ENCODE data around the gene ACKR4.
"Not testable (repeated sequence)": the region's sequence is repeated elsewhere in the genome, so short reads cannot be mapped to it uniquely, and the experiment has no call there.

Gene ACKR4

DNA sequence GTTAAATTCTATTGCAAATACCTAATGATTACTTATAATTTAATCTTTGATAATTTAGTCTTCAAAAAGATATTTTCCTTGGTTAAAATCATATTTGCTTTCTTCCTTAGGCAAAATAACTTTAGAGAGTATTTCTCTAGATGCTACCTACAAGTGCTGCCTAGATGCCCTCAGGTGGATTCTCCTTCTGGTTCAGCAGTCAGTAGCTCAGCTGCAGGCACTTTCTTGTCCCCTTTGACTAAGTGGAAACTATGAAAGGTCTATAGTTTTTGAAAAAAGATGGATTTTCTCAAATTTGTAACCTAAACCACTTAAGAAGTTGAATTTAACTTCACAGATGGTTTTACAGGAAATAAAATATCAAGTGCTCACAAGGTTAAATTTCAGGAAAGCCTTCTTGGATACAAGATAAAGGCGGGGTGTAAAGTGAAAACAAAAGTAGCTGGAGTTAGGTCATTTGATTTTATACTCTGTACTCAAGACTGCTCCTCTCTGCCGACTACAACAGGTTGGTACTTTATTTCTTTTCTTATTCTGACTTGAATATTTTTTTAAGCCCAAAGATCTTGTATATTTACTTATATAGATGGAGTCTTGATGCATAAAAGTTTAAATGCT lies at the start of gene ACKR4:
Gene ACKR4, plus strand, starts transcription at position 455 of the 618 bp plus-strand sequence. CDS start 3,128 bp downstream, outside the sequence.
- no peak for DNase-seq

DNA sequence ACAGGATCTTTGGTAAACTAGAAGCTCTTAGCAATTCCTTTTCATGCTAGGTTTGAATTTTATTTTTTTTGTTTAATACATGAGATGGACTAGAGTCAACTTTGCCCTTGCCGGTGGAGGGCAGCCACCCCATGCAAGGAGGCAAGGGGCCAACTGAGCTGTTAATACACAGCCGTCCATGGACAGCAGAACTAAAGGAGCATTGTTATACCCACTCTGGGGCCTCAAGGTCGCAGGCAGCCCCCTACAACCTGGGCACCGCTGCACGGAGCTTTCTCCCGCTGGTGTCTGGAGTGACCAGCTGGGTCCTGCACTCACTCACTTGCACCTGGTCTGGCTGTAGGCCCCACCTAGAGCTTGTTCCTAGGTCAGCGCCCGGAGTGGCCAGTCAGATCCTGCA lies 47.9 kb upstream of the ACKR4 start:
- no peak for DNase-seq

DNA sequence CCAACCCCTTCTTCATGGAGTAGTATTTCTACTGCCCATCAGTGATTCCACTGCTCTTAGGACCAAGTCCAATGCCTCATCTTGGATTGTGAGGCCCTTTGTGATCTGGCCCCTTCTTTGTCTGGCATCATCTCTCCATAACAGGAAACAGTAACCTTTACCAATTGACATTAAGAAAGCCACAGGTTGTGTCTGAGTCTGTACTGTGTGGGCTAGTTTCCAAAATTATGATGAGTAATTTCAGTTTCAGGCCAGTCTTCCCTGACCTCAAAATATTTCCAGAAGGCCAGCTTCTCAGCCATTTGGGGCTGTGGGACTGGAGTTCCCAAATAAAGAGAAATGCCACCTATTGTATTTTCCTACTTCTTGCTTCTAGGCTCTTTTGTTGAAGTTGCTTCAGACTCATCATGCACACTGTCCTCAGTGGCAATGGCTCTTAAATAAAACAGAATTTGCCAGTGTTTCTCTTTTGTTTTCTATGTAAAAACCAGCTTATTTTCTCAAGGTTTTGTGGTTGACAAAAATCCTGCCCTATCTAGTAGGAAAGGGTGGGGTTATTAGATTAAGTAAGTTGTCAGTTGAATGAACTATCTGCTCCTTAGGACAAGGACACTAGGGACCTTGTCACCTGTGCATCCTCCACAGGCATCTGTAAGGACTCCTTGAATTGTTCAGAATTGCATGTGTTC lies 47.0 kb upstream of the ACKR4 start:
- DNase-seq: no peak

DNA sequence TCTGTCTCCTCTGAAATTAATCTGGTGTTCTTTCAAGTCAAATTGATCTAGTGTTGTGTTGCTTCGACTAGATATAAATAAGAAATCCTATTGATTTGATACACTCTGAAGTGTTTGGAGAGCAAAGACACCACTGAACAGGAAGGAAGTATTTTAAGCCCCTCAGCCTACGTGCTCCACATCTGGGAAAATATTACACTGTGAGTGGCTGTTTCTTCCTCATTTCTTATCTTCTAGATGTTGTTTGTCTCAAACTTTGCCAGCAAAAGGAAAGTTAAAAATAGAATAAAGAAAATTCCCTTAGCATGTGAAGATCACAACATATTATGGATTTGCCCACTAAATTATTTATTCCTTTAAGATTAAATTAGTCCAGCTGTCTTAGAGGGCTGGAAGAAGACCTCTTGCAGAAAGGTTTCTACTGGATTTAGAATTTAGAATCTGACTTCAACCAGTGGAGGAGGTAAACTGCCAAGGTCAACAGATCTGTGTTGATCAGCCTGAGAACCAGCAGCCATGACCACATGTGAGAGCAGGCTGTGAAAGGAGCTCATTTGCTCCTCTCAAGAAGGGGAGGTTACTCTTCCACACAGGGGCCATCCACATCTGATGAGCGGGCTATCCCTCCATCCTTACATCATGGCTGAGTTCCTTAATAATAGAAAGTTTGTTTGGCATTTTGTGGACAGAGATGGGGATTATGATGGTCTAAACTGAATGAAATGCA lies 46.3 kb upstream of the ACKR4 start:
- DNase-seq: no peak

DNA sequence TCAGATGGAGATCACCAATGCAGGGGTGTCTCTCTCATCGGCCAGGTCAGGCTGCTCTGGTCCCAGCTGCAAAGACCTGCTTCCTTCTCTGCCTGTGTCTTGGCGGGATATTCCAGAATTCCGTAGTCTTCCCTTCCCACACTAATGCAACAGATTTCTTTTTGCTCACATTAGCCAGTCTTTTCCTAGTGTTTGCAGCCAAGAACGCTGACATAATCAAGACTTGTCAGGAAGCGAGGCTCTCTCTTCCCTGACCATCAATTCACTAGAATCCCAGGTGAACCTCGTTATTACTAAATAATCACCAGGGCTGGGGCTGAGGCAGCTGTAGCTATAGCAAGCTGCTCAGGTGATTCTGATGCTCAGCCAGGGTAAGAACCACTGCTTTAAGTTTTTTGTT lies 43.2 kb upstream of the ACKR4 start:
- DNase-seq: no peak

DNA sequence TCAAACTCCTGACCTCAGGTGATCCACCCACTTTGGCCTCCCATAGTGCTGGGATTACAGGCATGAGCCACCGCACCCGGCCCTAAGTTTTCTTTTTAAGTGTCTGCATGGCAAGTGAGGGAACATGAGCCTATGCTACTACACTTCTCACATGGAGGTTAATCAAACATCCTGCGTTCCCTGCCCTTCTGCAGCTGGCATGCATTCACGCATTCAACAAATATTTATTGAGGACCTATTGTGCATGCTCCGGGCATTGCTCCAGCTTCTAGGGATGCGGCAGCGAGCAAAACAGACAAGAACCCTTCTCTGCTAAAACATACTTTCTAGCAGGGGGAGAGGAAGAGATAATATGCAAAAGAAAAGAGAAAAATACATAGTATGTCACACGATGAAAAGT lies 42.6 kb upstream of the ACKR4 start:
- DNase-seq: no peak

DNA sequence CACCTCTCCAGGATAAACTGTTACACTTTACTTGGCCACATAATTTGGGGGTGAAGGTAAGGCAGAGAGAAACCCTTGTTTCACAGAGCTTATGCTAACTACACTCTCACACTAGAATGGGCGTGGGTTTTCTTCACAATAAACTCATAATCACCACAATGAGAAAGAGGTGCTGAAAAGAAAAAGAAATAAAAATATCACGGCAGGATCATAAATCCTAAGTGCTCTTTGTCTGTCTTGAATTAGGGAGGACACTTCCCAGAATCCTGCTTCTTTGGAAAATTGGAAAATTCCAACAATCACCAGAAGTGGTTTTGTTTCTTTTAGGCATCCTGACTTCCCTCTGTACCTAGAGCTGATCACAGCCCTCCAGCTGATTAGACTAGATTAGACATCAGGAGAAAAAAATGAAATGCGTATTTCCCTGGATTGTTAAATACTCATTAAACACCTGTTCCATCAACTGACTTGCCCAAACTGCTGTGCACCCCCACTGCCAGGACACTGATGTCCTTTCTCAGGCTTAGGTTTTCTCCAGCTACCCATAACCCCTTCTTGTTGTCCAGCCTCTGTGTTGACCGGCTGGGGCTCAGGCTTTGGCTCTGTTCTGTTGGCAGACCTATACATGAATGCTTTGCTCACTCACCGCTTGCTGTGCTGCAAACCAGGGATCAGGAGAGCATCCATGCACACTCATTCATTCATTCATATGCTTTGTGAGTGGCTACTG lies 41.6 kb upstream of the ACKR4 start:
- DNase-seq: no peak

DNA sequence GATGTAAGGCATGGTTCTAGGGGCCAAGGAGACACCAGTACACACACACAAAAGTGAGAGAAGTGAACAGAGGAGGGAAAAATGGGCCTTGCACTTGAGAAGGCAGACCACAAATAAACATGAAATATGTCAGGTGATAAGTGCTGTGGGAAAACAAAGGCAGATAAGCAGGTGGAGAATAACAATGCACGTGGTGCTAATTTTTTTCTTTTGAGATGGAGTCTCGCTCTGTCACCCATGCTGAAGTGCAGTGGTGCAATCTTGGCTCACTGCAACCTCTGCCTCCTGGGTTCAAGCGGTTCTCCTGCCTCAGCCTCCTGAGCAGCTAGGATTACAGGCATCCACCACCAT lies 41.1 kb upstream of the ACKR4 start:
- not testable (repeated sequence) for DNase-seq

DNA sequence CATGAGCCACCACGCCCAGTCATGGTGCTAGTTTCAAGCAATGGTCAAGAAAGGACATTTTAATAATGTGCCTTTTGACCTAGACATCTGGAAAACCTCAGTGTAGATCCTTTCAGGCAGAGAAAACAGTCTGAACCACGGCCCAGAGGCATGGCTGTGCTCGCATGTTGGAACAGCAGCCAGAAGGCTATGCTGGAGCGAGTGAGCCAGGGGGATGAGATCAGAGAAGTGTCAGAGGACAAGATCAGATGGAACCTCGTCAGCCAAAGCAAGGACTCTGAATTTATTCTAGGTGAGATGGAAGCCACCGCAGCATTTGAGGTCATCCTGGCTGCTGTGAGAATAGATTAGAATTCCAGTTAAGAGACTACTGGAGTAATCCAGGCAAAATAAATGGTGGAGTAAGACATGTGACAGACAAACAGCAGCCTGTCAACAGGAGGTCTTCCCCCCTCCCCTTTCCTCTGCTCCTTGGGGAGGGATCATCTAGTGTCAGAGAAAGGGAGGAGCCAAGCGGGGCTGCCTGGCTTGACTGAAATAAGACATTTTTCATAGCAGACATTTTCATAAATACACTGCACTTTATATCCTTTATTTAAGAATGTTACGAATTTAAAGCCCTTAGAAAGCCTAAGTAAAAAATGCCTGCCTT lies 40.4 kb upstream of the ACKR4 start:
- DNase-seq: no peak

DNA sequence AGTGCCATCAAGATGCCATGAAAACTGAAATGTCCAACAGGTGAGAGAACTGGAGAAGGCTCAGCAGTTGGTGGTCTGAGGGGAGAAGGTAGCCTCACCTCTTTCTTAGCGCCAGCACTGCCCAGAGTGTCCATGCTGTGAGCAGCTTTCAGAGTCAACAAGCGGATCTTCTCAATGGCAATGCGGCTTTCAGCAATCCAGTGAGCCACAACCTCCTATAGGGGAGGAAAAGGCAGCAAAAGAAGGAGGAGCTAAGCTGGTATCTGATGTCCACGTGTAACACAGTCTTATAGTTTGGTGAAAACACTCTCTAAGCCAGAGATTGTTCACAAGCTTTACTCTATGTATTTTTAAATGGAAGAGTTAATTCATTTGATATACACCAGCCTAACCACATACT lies 36.1 kb upstream of the ACKR4 start:
- DNase-seq: no peak

DNA sequence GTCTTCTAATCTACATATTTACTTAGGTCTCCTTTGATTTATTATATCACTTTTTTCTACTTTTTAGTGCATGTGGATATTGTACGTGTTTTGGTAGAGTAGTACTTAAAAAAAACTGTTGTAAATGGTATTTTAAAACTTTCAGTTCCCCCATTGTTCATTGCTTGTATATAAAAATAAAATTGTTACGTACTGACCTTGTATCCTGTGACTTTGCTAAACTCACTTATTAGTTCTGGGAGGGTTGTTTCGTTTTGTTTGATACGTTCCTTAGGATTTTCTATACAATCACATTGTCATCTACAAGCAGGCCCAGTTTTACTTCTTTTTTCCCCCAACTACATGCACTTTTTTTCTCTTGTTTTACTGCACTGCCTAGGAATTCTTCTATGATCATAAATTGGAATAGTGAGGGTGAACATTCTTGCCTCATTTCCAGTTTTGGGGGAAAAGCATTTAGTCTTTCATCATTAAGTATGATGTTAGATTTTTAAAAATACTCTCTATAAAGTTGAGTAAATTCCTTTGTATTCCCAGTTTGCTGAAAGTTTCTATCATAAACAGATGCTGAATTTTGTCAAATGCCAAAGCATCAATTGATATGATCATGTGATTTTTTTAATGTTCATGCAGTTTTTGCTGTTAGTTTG lies 33.5 kb upstream of the ACKR4 start:
- no peak for DNase-seq

DNA sequence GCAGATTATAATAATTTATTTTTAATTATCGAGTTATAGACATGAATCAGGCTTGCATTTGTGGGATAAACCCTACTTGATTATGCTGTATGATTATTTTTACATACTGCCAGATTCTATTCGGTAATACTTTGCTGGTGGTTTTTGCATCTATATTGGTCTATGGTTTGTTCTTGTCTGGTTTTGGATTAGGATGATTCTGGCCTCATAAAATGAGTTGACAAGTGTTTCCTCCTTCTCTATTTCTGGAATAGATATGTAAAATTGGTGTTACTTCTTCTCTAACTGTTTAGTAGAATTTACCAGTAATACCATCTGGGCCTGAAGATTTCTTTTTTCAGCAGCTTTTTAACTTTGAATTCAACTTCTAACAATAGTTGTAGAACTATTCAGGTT lies 33.0 kb upstream of the ACKR4 start:
- DNase-seq: no peak

DNA sequence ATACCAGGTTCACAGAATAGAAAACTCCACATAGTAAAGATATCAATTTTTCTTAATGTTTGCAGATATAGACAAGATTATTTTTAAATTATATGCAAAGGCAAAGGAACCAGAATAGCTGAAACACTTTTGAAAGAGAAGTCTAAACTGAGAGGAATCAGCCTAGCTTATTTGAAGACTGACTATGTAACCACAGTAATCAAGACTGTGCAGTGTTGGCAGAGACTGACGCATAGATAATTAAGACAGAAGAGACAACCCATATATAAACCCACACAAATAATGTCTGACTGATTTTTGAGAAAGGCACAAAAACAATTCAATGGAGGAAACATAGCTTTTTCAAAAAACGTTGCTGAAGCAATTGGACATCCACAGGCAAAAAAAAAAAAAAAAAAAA lies 28.6 kb upstream of the ACKR4 start:
- DNase-seq: no peak

DNA sequence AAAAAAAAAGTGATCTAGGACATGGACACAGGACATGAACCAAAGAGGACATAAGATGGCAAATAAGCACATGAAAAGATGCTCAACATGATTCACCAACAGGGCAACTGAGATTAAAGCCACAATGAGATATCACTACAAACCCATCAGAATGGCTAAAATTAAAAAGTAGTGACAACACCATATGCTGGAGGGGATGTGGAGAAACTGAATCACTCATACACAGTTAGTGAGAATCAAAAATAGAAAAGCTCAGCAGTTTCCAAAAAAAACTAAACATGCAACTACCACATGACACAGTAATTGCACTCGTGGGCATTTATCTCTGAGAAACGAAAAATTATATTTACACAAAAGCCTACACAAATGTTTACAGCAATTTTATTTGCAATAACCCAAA lies 27.9 kb upstream of the ACKR4 start:
- no peak for DNase-seq

DNA sequence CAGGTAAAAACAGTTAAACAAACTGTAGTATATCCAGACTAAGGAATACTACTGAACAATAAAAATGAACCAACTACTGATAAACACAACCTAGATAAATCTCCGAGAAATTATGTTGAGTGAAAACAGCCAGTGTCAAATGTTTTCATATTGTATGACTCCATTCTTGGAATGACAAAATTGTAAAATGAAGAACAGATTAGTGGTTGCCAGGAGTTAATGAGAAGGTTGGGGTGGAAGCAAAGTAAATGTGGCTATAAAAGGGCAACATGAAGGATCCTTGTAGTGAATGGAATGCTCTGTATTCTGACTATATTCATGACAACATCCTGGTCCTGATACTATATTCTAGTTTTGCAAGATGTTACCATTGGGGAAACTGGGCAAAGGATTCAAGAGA lies 27.5 kb upstream of the ACKR4 start:
- DNase-seq: no peak

DNA sequence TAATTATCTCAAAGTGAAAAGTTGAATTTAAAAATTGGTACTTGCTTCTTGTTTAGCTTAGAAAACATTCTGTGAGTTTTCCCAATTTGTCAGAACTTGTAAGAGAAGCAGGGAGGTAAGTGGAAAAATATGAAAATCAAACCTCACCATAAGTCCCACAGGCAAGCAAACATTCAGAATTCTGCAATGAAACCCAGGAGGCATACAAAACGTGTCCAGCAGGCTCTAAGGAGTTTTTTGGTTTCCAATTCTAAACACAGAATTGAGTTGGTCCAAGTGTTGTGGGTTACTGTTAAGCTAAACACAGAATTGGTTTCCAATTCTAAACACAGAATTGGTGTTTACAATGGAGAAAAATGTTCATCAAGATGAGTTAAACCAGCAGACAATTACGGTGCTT lies 27.1 kb upstream of the ACKR4 start:
- DNase-seq: no peak

DNA sequence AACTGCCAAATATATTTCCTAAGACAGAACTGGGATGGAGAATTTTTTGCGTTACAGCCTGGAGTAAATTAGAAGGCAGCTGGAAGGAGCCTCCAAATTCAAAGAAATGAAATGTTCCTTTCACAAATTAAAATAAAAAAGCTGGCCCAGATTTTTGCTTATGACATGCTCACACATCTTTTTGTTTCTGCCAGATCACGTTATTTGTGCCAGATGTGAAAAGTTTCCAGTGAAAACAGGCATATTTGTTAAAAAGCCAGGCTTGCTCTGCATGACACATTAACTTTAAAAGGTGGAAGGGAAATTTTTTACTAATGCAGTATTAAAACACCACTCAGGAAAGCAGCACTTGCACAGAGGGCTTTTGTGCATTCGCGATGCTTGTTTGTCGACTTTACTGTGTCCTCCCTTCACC lies 23.3 kb upstream of the ACKR4 start:
- DNase-seq: no peak

DNA sequence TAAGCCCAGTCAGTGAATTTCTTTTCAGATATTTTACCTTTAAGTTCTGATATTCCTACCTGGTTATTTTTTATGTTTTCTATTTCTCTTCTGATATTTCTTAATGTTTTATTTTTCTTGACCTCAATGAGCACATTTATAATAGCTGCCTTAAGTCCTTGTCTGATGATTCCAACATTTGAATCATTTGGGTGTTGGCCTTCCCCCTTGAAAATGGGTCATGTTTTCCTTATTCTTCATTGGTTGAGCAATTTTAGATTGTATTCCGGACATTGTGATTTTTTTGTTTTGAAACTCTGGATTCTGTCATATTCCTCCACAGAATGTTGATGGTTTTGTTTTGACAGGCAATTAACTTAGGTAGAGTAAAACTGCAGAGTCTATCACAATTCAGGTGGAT lies 9.7 kb upstream of the ACKR4 start:
- DNase-seq: no peak

DNA sequence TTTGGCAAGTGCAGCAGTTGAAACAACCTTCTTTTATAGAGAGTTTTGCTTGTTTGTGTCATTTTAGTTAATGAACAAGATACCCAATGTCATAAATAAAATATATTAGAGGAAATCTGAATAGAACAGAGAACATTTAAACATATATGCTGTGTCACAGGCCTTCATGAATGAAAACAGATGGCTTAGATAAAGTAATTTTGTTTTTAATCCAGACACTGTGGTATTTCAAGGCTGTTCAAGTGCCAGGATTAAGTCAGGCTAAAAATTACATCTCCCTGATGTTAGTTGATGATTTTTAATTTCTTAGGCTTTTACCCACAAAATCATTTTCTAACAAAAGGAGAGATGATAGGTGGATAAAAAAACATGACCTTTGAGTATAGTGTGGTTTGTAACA lies 4.9 kb upstream of the ACKR4 start:
- no peak for DNase-seq

DNA sequence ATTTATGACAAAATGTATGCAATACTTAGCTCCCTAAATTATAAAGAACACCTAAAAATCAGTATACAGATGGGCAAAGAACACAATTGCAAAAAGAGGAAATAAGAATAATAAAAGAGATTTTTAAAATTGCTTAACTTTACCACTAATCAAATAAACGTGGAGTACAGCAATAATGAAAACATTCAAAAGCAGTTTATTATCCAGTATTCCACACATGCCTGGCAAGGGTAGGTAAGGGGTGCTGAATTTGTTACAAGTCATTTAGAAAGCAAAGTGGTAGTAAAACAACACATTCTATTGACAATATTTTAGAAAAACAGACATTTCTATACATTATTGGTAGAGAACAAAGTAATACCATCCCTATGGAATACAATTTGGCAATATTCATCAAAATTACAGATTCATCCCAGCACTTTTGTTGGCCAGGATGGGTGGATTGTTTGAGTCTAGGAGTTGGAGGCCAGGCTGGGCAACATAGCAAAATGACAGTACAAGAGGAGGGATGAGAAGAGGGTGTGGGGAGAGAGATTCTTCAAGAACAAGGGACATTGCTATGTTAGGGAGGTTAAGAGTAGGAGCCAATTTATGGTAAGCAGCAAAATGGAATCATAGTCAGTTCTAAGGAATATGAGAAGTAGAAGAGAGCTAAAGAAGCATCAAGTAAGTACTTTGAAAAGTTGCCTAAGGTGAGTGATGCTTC lies 3.7 kb upstream of the ACKR4 start:
- no peak for DNase-seq

DNA sequence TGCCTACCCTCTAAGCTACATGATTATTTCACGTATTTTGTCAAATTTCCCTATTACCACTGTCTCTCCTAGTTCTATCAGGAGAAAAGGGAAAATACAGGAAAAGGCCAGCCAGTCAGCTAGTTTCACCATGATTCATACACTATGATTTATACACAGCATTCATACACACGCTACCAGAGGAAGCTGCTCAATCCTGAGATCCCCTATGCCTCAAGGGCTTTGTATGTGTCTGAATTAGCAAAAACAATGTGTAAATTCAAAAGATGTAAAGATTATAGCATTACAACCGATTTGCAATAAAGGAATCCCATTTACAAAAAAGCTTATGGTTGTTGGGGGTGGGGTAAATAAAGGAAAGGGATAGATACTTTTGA lies 3.1 kb upstream of the ACKR4 start:
- no peak for DNase-seq

DNA sequence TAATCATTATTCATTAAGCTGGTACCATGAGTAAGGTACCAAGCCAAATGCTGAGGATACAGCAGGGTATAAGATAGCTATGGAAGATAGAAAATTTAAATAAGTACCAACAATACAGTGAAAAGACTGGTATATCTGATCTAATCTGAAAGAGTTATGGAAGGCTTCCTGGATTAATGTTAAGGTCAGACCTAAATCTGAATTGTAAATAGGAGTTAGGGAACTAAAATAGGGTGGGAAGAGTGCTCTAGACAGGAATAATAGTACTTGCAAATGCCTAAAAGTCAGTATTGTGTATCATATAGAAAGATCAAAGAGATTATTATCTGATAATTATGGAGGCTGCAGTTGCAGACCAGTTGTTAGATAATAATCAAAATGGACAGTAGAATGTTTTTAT lies 2.6 kb upstream of the ACKR4 start:
- no peak for DNase-seq
